GM06990 (cell line): ENCODE results near the gene SLC29A3.

ENCODE experiments used
- DNase-seq: peaks from one replicate; pipeline ENCODE4 v3.0.0-alpha.2; 2011; ENCODE audit not compliant: insufficient read length; ENCODE audit errors: extremely low read depth
- H3K27me3 ChIP-seq: replicated peaks from 2 replicates; pipeline ENCODE4 v1.6.0; 2011; ENCODE audit warnings: low read length; ENCODE audit not compliant: control insufficient read depth, insufficient read depth
- H3K36me3 ChIP-seq: 2 replicates; pipeline ENCODE4 v1.5.1; 2011; ENCODE audit warnings: low read length; ENCODE audit not compliant: control insufficient read depth, insufficient read depth
- H3K4me3 ChIP-seq: replicated peaks from 2 replicates; pipeline ENCODE4 v1.5.1; 2011; ENCODE audit warnings: low read depth, mild to moderate bottlenecking, control low read depth, low read length
- TF ChIP-seq, protein P1 (sequence below): IDR thresholded peaks from 2 replicates; pipeline ENCODE4 v1.5.1; 2011; ENCODE audit warnings: low read length, control low read depth, mild to moderate bottlenecking, inconsistent platforms; ENCODE audit not compliant: insufficient read depth, poor library complexity, severe bottlenecking

SLC29A3 gene

GRCh38 chr10:71292624-71293445 is 26.2 kb upstream of the SLC29A3 start:
- Histone ChIP-seq H3K36me3 (no peaks in the 10 kb centered on the region), H3K27me3 (peaks cover 2% of the 10 kb centered on the region), H3K4me3 (no peak overlapping the region)
- TF ChIP-seq, protein P1, sequence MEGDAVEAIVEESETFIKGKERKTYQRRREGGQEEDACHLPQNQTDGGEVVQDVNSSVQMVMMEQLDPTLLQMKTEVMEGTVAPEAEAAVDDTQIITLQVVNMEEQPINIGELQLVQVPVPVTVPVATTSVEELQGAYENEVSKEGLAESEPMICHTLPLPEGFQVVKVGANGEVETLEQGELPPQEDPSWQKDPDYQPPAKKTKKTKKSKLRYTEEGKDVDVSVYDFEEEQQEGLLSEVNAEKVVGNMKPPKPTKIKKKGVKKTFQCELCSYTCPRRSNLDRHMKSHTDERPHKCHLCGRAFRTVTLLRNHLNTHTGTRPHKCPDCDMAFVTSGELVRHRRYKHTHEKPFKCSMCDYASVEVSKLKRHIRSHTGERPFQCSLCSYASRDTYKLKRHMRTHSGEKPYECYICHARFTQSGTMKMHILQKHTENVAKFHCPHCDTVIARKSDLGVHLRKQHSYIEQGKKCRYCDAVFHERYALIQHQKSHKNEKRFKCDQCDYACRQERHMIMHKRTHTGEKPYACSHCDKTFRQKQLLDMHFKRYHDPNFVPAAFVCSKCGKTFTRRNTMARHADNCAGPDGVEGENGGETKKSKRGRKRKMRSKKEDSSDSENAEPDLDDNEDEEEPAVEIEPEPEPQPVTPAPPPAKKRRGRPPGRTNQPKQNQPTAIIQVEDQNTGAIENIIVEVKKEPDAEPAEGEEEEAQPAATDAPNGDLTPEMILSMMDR, result no peak
- DNase-seq, result no peak

- no peak overlapping the region for H3K4me3 ChIP-seq
- DNase-seq, result no peak
- peaks cover 2% of the 10 kb centered on the region for H3K27me3 ChIP-seq
- H3K36me3 ChIP-seq, result no peaks in the 10 kb centered on the region
- TF ChIP-seq, protein P1, result no peak
Observed at GRCh38 chr10:71293446-71294084, 25.5 kb upstream of the SLC29A3 start.

- no peak for DNase-seq
- H3K27me3 ChIP-seq, result peaks cover 2% of the 10 kb centered on the region
- TF ChIP-seq, protein P1, result no peak
- H3K4me3 ChIP-seq, result no peak overlapping the region
- no peaks in the 10 kb centered on the region for H3K36me3 ChIP-seq
Observed at GRCh38 chr10:71294091-71294561, 24.9 kb upstream of the SLC29A3 start.

- H3K36me3 ChIP-seq, result no peaks in the 10 kb centered on the region
Observed at GRCh38 chr10:71294856-71295255, 24.2 kb upstream of the SLC29A3 start.

DNA sequence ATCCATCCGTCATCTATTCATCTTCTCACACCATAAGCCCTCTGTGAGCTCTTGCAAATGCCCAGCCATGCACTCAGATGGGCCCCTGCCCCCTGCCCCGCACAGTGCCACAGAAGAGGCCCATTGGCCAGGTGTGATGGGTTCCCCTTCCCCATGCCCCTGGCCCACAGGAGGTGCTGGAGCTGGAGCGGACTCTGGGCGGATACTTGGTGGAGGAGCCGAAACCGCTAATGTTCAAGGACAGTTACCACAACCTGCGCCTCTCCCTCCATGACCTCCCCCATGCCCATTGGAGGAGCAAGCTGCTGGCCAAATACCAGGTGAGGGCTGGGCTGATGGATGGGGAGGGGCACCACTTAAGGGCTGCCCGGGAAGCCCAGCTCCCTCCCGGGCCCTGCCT is 23.4 kb upstream of the SLC29A3 start:
- Histone ChIP-seq H3K4me3 (no peak overlapping the region), H3K27me3 (peaks cover 2% of the 10 kb centered on the region), H3K36me3 (no peaks in the 10 kb centered on the region)
- no peak for DNase-seq
- TF ChIP-seq, protein P1, result no peak

More at GRCh38 chr10:71294856-71295255, 24.2 kb upstream of the SLC29A3 start:
- TF ChIP-seq, protein P1, result no peak
- no peak overlapping the region for H3K4me3 ChIP-seq
- peaks cover 2% of the 10 kb centered on the region for H3K27me3 ChIP-seq
- DNase-seq, result no peak
